Astrocyte of the hippocampus (primary cell): Measurements from ENCODE around the gene DNAJC13.
A peak's percentile ranks its signal among the peaks of the same experiment; 100 is the strongest.
"Not testable (repeated sequence)": the region's sequence is repeated elsewhere in the genome, so short reads cannot be mapped to it uniquely, and the experiment has no call there.

Source experiments
- DNase-seq: peaks from one replicate; pipeline ENCODE4 v3.0.0; 2011; ENCODE audit warnings: low read depth, low spot score

DNAJC13 gene

GRCh38 chr3:132543011-132543739 lies 125.9 kb downstream of the DNAJC13 start:
- DNase-seq: peak; percentile 74

- no peak for DNase-seq
These were observed 126.8 kb downstream of the DNAJC13 start for GRCh38 chr3:132544130-132544529.

GRCh38 chr3:132545471-132545870 lies 128.2 kb downstream of the DNAJC13 start:
- no peak for DNase-seq

GRCh38 chr3:132549169-132549568 lies 131.9 kb downstream of the DNAJC13 start:
- DNase-seq: no peak

GRCh38 chr3:132549890-132550578 lies 132.7 kb downstream of the DNAJC13 start:
- DNase-seq: peak; percentile 33

GRCh38 chr3:132550579-132551305 lies 133.4 kb downstream of the DNAJC13 start:
- peak; percentile 23 for DNase-seq

GRCh38 chr3:132553826-132554225 lies 136.5 kb downstream of the DNAJC13 start:
- DNase-seq: no peak

- DNase-seq: peak; percentile 63
These were observed 137.1 kb downstream of the DNAJC13 start for GRCh38 chr3:132554437-132554836.

GRCh38 chr3:132555306-132556035 lies 138.2 kb downstream of the DNAJC13 start:
- DNase-seq: no peak

- DNase-seq: not testable (repeated sequence)
These were observed 138.7 kb downstream of the DNAJC13 start for GRCh38 chr3:132556036-132556386.

GRCh38 chr3:132556508-132557159 lies 139.3 kb downstream of the DNAJC13 start:
- DNase-seq: no peak

- DNase-seq: no peak
These were observed 143.7 kb downstream of the DNAJC13 start for GRCh38 chr3:132561003-132561402.

GRCh38 chr3:132563420-132564069 lies 146.2 kb downstream of the DNAJC13 start:
- DNase-seq: no peak

GRCh38 chr3:132564070-132564465 lies 146.8 kb downstream of the DNAJC13 start:
- no peak for DNase-seq

GRCh38 chr3:132568422-132568821 lies 151.1 kb downstream of the DNAJC13 start:
- no peak for DNase-seq

- DNase-seq: no peak
These were observed 151.9 kb downstream of the DNAJC13 start for GRCh38 chr3:132569153-132569552.

GRCh38 chr3:132569580-132569979 lies 152.3 kb downstream of the DNAJC13 start:
- DNase-seq: no peak

- no peak for DNase-seq
These were observed 152.7 kb downstream of the DNAJC13 start for GRCh38 chr3:132570016-132570415.

GRCh38 chr3:132573797-132574211 lies 156.5 kb downstream of the DNAJC13 start:
- no peak for DNase-seq

GRCh38 chr3:132587401-132587800 lies 170.1 kb downstream of the DNAJC13 start:
- no peak for DNase-seq
